AG04450 (cell line): Measurements from ENCODE around the gene MOBP. TPM values are rescaled to one million over a fixed set of nuclear protein-coding genes. Genes with fewer than 3 reads are reported as not detected.

Experiments used
- CTCF ChIA-PET: fragments of 300-600, 350-600 bp; formaldehyde crosslinking; extraction: SDS; loops from one replicate; lab custom pipeline; 2022; ENCODE audit warnings: antibody characterized with exemption, inconsistent platforms; lab: Charles Lee
- POLR2A ChIA-PET: fragments of 350-600 bp; formaldehyde crosslinking; extraction: SDS; loops from one replicate; lab custom pipeline; 2021; ENCODE audit warnings: antibody characterized with exemption, inconsistent platforms; lab: Yijun Ruan, JAX
- DNase-seq: peaks from one replicate; pipeline ENCODE4 v3.0.0-alpha.2; 2011; ENCODE audit warnings: low read depth, low spot score
- H3K27ac ChIP-seq: one replicate; pipeline ENCODE4 v1.5.1; 2012; ENCODE audit warnings: low read depth, low read length, control low read depth
- H3K27me3 ChIP-seq: one replicate; pipeline ENCODE4 v1.6.0; 2012; ENCODE audit warnings: low read length; ENCODE audit not compliant: control insufficient read depth, insufficient read depth
- H3K4me3 ChIP-seq: 2 replicates; pipeline ENCODE4 v1.5.1; 2011; ENCODE audit warnings: mild to moderate bottlenecking, low read depth, low read length, control low read depth
- H3K9me3 ChIP-seq: 2 replicates; pipeline ENCODE4 v1.5.1; 2012; ENCODE audit warnings: low read length; ENCODE audit not compliant: control insufficient read depth, insufficient read depth
- polyA plus RNA-seq: library from polyadenylated mRNA; depleted of rRNA; stranded (reverse); fragments of >200 nt; gene quantifications from 2 replicates; pipeline ENCODE4 v1.2.3, GENCODE V29; 2011; rRNA removed
- TF ChIP-seq, protein P1 (sequence below): IDR thresholded peaks from 2 replicates; pipeline ENCODE4 v1.5.1; 2011; ENCODE audit warnings: low read depth, low read length, control low read depth, inconsistent platforms

Gene MOBP
- polyA plus RNA-seq, 1 experiment: not detected

DNA sequence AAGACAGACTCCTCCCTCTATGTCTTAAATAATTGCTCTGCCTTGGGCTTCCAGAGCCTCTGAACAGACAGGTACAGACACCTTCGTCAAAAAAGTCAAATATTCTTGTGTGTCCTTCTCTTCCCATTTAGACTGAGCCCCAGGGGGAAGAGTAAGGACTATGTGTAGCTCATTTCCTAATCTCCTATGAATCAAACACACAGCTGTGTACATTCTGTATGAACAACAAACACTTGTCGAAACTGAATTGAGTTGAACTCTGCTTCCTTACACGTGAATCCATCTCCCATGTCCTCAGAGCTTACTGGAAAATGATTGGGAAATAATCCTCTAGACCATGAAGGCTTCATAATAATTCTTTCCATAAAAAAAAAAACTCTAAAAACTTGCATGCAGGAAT lies 80.8 kb downstream of the MOBP start:
- ChIA-PET POLR2A (no interaction called here), CTCF (no interaction called here)

DNA sequence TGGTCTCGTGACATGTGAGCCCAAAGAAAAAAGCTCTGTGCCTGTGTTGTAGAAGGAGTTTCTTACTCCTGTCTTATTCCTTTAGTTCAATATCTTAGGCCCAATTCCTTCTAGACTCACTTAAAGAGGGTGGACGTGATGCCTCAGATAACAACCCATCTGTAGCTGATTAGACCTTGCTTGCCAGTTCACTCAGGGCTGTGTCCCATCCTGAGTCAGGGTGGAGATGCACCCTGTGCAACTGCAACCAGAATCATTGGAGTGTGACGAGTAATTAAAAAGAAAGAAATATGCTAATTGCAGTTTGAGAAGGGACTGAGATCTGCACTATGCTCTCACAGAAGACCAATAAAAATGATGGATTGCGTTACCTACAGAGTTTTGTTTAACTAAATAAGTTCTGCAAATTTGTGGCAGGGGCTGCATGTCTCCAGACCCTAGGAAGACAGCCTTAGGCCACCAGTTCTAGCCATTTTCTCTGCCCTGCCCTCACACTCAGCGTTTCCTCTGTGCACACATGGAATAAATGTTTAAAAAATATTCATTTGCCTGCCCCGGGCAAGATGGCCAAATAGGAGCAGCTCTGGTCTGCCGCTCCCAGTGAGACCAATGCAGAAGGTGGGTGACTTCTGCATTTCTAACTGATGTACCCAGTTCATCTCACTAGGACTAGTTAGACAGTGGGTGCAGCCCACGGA lies 83.0 kb downstream of the MOBP start:
- CTCF ChIA-PET: interaction anchor here (1.0 kb wide), 1 partner anchor 8 kb away, joined by 5 read pairs; no protein-coding TSS in a partner anchor
- no peak overlapping the region for H3K4me3 ChIP-seq
- POLR2A ChIA-PET: no interaction called here
- TF ChIP-seq, protein P1, sequence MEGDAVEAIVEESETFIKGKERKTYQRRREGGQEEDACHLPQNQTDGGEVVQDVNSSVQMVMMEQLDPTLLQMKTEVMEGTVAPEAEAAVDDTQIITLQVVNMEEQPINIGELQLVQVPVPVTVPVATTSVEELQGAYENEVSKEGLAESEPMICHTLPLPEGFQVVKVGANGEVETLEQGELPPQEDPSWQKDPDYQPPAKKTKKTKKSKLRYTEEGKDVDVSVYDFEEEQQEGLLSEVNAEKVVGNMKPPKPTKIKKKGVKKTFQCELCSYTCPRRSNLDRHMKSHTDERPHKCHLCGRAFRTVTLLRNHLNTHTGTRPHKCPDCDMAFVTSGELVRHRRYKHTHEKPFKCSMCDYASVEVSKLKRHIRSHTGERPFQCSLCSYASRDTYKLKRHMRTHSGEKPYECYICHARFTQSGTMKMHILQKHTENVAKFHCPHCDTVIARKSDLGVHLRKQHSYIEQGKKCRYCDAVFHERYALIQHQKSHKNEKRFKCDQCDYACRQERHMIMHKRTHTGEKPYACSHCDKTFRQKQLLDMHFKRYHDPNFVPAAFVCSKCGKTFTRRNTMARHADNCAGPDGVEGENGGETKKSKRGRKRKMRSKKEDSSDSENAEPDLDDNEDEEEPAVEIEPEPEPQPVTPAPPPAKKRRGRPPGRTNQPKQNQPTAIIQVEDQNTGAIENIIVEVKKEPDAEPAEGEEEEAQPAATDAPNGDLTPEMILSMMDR: no peak
- no peaks in the 10 kb centered on the region for H3K9me3 ChIP-seq
- no peaks in the 10 kb centered on the region for H3K27me3 ChIP-seq
- no peak for DNase-seq
- H3K27ac ChIP-seq: no peak overlapping the region

More for the DNA sequence above, 80.8 kb downstream of the MOBP start:
- no peak for DNase-seq
- no peak overlapping the region for H3K4me3 ChIP-seq
- no peaks in the 10 kb centered on the region for H3K27me3 ChIP-seq
- no peaks in the 10 kb centered on the region for H3K9me3 ChIP-seq
- TF ChIP-seq, protein P1: no peak
- H3K27ac ChIP-seq: no peak overlapping the region

Other genes starting within 250 kb of the MOBP start
- gene CX3CR1, start 187.6 kb upstream of the MOBP start, polyA plus RNA-seq: not detected in 2 replicates
- gene CCR8, start 138.0 kb upstream of the MOBP start, polyA plus RNA-seq: not detected in 2 replicates
- gene SLC25A38, start 84.3 kb upstream of the MOBP start, polyA plus RNA-seq: 33.1 and 34.7 TPM in 2 replicates
- 3,266 and 3,502 TPM in 2 replicates for gene RPSA, start 61.0 kb upstream of the MOBP start, polyA plus RNA-seq